Upper lobe of left lung (tissue), 6 donors: ENCODE measurements around the gene FARP1. TPM values are rescaled to one million over a fixed set of nuclear protein-coding genes. Genes with fewer than 3 reads are reported as not detected.

Experiments
- ATAC-seq, 2 donors: fragments of 200-7000 bp; cut with Tn5 transposase; one replicate each; pipeline ENCODE4 v1.9.1; 2022; ENCODE audit warnings: mild to moderate bottlenecking in 2 of 2, moderate library complexity in 2 of 2; ENCODE audit not compliant: low FRiP score in 2 of 2
- DNase-seq, 2 donors: peaks; one replicate each; pipeline ENCODE4 v3.0.0-alpha.2; 2019 to 2020
- H3K27ac ChIP-seq, 4 donors: fragments of 200-600 bp; sonication (generic); one replicate each; pipeline ENCODE4 v1.5.1; 2016 to 2019
- H3K27me3 ChIP-seq, 4 donors: fragments of 200-600 bp; sonication (generic); one replicate each; pipeline ENCODE4 v1.5.1; 2017 to 2019
- H3K36me3 ChIP-seq, 4 donors: fragments of 200-600 bp; sonication (generic); one replicate each; pipeline ENCODE4 v1.5.1; 2016 to 2019
- H3K4me1 ChIP-seq, 4 donors: fragments of 200-600 bp; sonication (generic); one replicate each; pipeline ENCODE4 v1.5.1; 2018 to 2019
- H3K4me3 ChIP-seq, 4 donors: fragments of 200-600 bp; sonication (generic); one replicate each; pipeline ENCODE4 v1.5.1; 2017 to 2019; ENCODE audit warnings: mild to moderate bottlenecking in 2 of 4, moderate library complexity in 1 of 4
- H3K9me3 ChIP-seq, 4 donors: fragments of 200-600 bp; sonication (generic); one replicate each; pipeline ENCODE4 v1.5.1; 2018 to 2019
- CTCF ChIP-seq, 6 experiments: fragments of 450-650 bp in 4 of 6; fragments of 200-600 bp in 2 of 6; sonication (generic) in 2 of 6; IDR thresholded peaks; one replicate each; pipeline ENCODE4 v1.5.1; 2016 to 2019; ENCODE audit warnings: antibody characterized with exemption in 6 of 6
- EP300 ChIP-seq, 4 donors: sonication (generic); formaldehyde crosslinking; IDR thresholded peaks; one replicate each; pipeline ENCODE4 v1.5.1; 2017; ENCODE audit warnings: antibody characterized with exemption in 4 of 4, control low read depth in 2 of 4
- POLR2A ChIP-seq, 4 donors: fragments of 450-650 bp; IDR thresholded peaks; one replicate each; pipeline ENCODE4 v1.5.1; 2016 to 2017; ENCODE audit warnings: antibody characterized with exemption in 4 of 4, mild to moderate bottlenecking in 2 of 4
- POLR2AphosphoS5 ChIP-seq, 2 donors: sonication (generic); formaldehyde crosslinking; IDR thresholded peaks; one replicate each; pipeline ENCODE4 v1.5.1; 2017; ENCODE audit warnings: antibody characterized with exemption in 2 of 2
- WGBS, 2 donors: methylation state at CpG; one replicate each; pipeline ENCODE4 v1.1.5; 2017 to 2018; 5-methylcytosine and 5-hydroxymethylcytosine counted together
- total RNA-seq, 6 donors: library from RNA; depleted of rRNA in 4 of 6; stranded (reverse); fragments of >200 nt in 4 of 6; gene quantifications; one replicate each; pipeline versions ENCODE4 v1.1.0 to v1.2.1, GENCODE V29; 2016 to 2021
- donor health status: DM: no; HTN: no; CAD: no; lungs with moderate emphysema.
- donor health status: DM: no; HTN: yes; CAD: no; lungs with severe emphysema.

The FARP1 gene
- total RNA-seq, 6 donors from 2014 or later: 65.7 to 111 (median 91.8) TPM

GRCh38 chr13:98428256-98428966, 285.5 kb downstream of the FARP1 start:
- no peak overlapping the region for H3K4me3 ChIP-seq
- no peaks in the 10 kb centered on the region for H3K4me1 ChIP-seq
- DNase-seq: no peak
- TF ChIP-seq POLR2A (IDR thresholded peaks at IDR 0.05): no peak
- no peak for TF ChIP-seq EP300 (IDR thresholded peaks at IDR 0.05)
- TF ChIP-seq CTCF (IDR thresholded peaks at IDR 0.05): no peak
- no peak for TF ChIP-seq POLR2AphosphoS5 (IDR thresholded peaks at IDR 0.05)
- H3K36me3 ChIP-seq: peaks cover 0 to 38% (median 2%) of the 10 kb centered on the region in 4 donors
- no peaks in the 10 kb centered on the region for H3K9me3 ChIP-seq
- no peak for ATAC-seq
- no peaks in the 10 kb centered on the region for H3K27me3 ChIP-seq
- WGBS, 2 donors: 87% methylated on average over 15 of the region's 15 CpGs
- no peak overlapping the region for H3K27ac ChIP-seq

- Histone ChIP-seq H3K27ac (no peak overlapping the region), H3K36me3 (peaks cover 0 to 38% (median 2%) of the 10 kb centered on the region in 4 donors), H3K4me1 (no peaks in the 10 kb centered on the region), H3K9me3 (no peaks in the 10 kb centered on the region), H3K27me3 (no peaks in the 10 kb centered on the region), H3K4me3 (no peak overlapping the region)
- 77 to 83% methylated on average over 10 of the region's 10 CpGs for WGBS, 2 donors
- TF ChIP-seq POLR2A (IDR thresholded peaks at IDR 0.05) (no peak), EP300 (IDR thresholded peaks at IDR 0.05) (no peak), POLR2AphosphoS5 (IDR thresholded peaks at IDR 0.05) (no peak), CTCF (IDR thresholded peaks at IDR 0.05) (no peak)
- ATAC-seq: no peak
- no peak for DNase-seq
These were observed 286.2 kb downstream of the FARP1 start for GRCh38 chr13:98429081-98429480.

GRCh38 chr13:98429531-98429930, 286.6 kb downstream of the FARP1 start:
- Histone ChIP-seq H3K27me3 (no peaks in the 10 kb centered on the region), H3K4me1 (no peaks in the 10 kb centered on the region), H3K36me3 (peaks cover 0 to 38% (median 2%) of the 10 kb centered on the region in 4 donors), H3K27ac (no peak overlapping the region), H3K4me3 (no peak overlapping the region), H3K9me3 (no peaks in the 10 kb centered on the region)
- ATAC-seq: no peak
- no peak for DNase-seq
- WGBS, 2 donors: 82 to 85% methylated on average over 7 of the region's 7 CpGs
- no peak for TF ChIP-seq EP300 (IDR thresholded peaks at IDR 0.05)
- TF ChIP-seq POLR2A (IDR thresholded peaks at IDR 0.05): no peak
- no peak for TF ChIP-seq POLR2AphosphoS5 (IDR thresholded peaks at IDR 0.05)
- TF ChIP-seq CTCF (IDR thresholded peaks at IDR 0.05): no peak

- Histone ChIP-seq H3K27me3 (no peaks in the 10 kb centered on the region), H3K4me3 (no peak overlapping the region), H3K27ac (peak overlapping the region in 2 of 4 donors; percentile 6 to 14), H3K4me1 (no peaks in the 10 kb centered on the region), H3K36me3 (peaks cover 0 to 36% (median 2%) of the 10 kb centered on the region in 4 donors), H3K9me3 (no peaks in the 10 kb centered on the region)
- WGBS, 2 donors: 72 to 73% methylated on average over 11 of the region's 11 CpGs
- no peak for DNase-seq
- no peak for ATAC-seq
- TF ChIP-seq POLR2AphosphoS5 (IDR thresholded peaks at IDR 0.05): no peak
- no peak for TF ChIP-seq EP300 (IDR thresholded peaks at IDR 0.05)
- no peak for TF ChIP-seq POLR2A (IDR thresholded peaks at IDR 0.05)
- TF ChIP-seq CTCF (IDR thresholded peaks at IDR 0.05): no peak
These were observed 287.3 kb downstream of the FARP1 start for GRCh38 chr13:98429977-98430736.
